Gastroesophageal sphincter (tissue), 4 donors: ENCODE measurements around the gene SERPING1. TPM values are rescaled to one million over a fixed set of nuclear protein-coding genes. Genes with fewer than 3 reads are reported as not detected.

Experiments used
- ATAC-seq: fragments of 150-250 bp; one replicate; pipeline ENCODE4 v1.9.1; 2016; ENCODE audit warnings: mild to moderate bottlenecking, moderate library complexity
- H3K27ac ChIP-seq, 4 donors: fragments of 200-600 bp; sonication (generic) in 3 of 4; 1 replicate in 3 of 4; 2 replicates in 1 of 4; pipeline ENCODE4 v1.5.1; 2016 to 2019
- H3K27me3 ChIP-seq: fragments of 200-600 bp; sonication (generic); one replicate; pipeline ENCODE4 v1.5.1; 2019
- H3K36me3 ChIP-seq, 2 donors: fragments of 200-600 bp; sonication (generic); one replicate each; pipeline ENCODE4 v1.5.1; 2019; ENCODE audit warnings: control low read depth in 1 of 2
- H3K4me1 ChIP-seq, 3 donors: fragments of 200-600 bp; sonication (generic); 1 replicate in 2 of 3; 2 replicates in 1 of 3; pipeline ENCODE4 v1.5.1; 2016 to 2019; ENCODE audit warnings: control low read depth in 2 of 3
- H3K4me3 ChIP-seq, 2 donors: fragments of 200-600 bp; sonication (generic); one replicate each; pipeline ENCODE4 v1.5.1; 2019; ENCODE audit warnings: mild to moderate bottlenecking in 1 of 2, moderate library complexity in 1 of 2
- H3K9me3 ChIP-seq, 3 donors: fragments of 200-600 bp; sonication (generic); one replicate each; pipeline ENCODE4 v1.5.1; 2017 to 2019; ENCODE audit warnings: control low read depth in 2 of 3
- CTCF ChIP-seq, 4 experiments: fragments of 200-600 bp in 2 of 4; fragments of 450-650 bp in 2 of 4; sonication (generic) in 1 of 4; IDR thresholded peaks; one replicate each; pipeline ENCODE4 v1.5.1; 2017 to 2019; ENCODE audit warnings: antibody characterized with exemption in 4 of 4, mild to moderate bottlenecking in 2 of 4, moderate library complexity in 2 of 4
- EP300 ChIP-seq: sonication (generic); formaldehyde crosslinking; IDR thresholded peaks from one replicate; pipeline ENCODE4 v1.6.1; 2017; ENCODE audit warnings: antibody characterized with exemption, mild to moderate bottlenecking
- POLR2A ChIP-seq, 2 donors: fragments of 450-650 bp; IDR thresholded peaks; one replicate each; pipeline ENCODE4 v1.6.1; 2017; ENCODE audit warnings: antibody characterized with exemption in 2 of 2, mild to moderate bottlenecking in 2 of 2, moderate library complexity in 1 of 2
- POLR2AphosphoS5 ChIP-seq: sonication (generic); formaldehyde crosslinking; IDR thresholded peaks from one replicate; pipeline ENCODE4 v1.6.1; 2017; ENCODE audit warnings: antibody characterized with exemption
- WGBS, 2 donors: methylation state at CpG; one replicate each; pipeline ENCODE4 v1.1.5; 2018; ENCODE audit warnings: low coverage in 1 of 2; 5-methylcytosine and 5-hydroxymethylcytosine counted together
- total RNA-seq, 4 donors: library from RNA; depleted of rRNA; stranded (reverse); fragments of >200 nt; gene quantifications; one replicate each; pipeline ENCODE4 v1.1.0, GENCODE V29; 2016

SERPING1 gene
- total RNA-seq, 4 donors from 2014 or later: 237 to 689 (median 443) TPM

DNA sequence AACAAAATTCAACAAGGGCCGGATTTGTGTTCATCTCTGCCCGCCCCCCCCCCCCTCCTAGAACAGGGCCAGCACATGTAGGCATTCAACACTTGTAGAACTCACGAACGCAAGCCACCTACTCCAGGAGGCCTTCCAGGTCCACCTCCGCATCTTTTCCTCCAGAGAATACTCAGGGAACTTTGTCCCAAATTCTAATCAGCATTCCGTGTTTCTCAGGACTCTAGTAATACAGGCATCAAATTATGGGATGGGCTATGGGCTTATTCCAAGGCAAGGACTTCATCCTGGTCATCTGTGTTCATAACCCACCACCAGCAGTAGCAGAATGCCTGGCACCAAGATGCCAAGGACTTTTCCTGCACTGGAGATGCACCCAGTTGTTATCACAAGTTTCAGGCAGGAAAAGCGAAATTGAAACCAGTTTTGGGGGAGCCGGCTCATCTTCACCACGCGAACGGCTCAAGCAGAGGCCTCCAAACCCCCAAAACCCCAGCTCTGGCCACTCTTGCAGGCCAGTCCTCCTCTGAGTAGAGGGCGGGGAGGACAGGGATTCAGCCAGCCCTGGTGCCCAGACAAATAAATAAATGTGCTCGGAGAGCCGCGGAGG is 30.5 kb upstream of the SERPING1 start:
- TF ChIP-seq CTCF (IDR thresholded peaks at IDR 0.05): no peak
- TF ChIP-seq EP300: no peak
- TF ChIP-seq POLR2A (IDR thresholded peaks at IDR 0.05): no peak
- TF ChIP-seq POLR2AphosphoS5: no peak
- Histone ChIP-seq H3K4me3 (peak overlapping the region; percentile 43 to 78), H3K36me3 (no peaks in the 10 kb centered on the region), H3K4me1 (peaks cover 3 to 44% (median 19%) of the 10 kb centered on the region in 3 donors), H3K27me3 (no peaks in the 10 kb centered on the region), H3K9me3 (no peaks in the 10 kb centered on the region), H3K27ac (peak overlapping the region; percentile 1 to 89 (median 78))
- ATAC-seq: no peak
- WGBS, 2 donors: 0 to 2% methylated on average over 5 to 6 of the region's 15 CpGs

- ATAC-seq: peak; percentile 74
- Histone ChIP-seq H3K4me1 (peaks cover 3 to 37% (median 19%) of the 10 kb centered on the region in 3 donors), H3K4me3 (peak within 1 kb of the TSS; percentile 43 to 78), H3K27me3 (no peaks in the 10 kb centered on the region), H3K27ac (peak within 1 kb of the TSS; percentile 1 to 89 (median 78)), H3K36me3 (no peaks in the 10 kb centered on the region), H3K9me3 (no peaks in the 10 kb centered on the region)
- WGBS, 2 donors: 0% methylated on average over 10 of the region's 92 CpGs; no CpG with 5 or more reads in 1 of the 2 donors
- peak in 1 of 4 experiments; percentile 89 for TF ChIP-seq CTCF (IDR thresholded peaks at IDR 0.05)
- TF ChIP-seq POLR2AphosphoS5: peak; percentile 41
- TF ChIP-seq EP300: no peak
These were observed 29.8 kb upstream of the SERPING1 start, which contains the start of gene UBE2L6 for GRCh38 chr11:57567515-57568329. Gene UBE2L6 (minus strand): TSS chr11:57567672. CDS start chr11:57567611, 61 bp downstream.

GRCh38 chr11:57568330-57568766 is 29.1 kb upstream of the SERPING1 start:
- no peak for ATAC-seq
- peaks cover 3 to 37% (median 19%) of the 10 kb centered on the region in 3 donors for H3K4me1 ChIP-seq
- H3K9me3 ChIP-seq: no peaks in the 10 kb centered on the region
- H3K27me3 ChIP-seq: no peaks in the 10 kb centered on the region
- peak overlapping the region; percentile 43 to 78 for H3K4me3 ChIP-seq
- WGBS, 2 donors: 14 to 60% methylated on average over 1 to 6 of the region's 6 CpGs
- H3K36me3 ChIP-seq: no peaks in the 10 kb centered on the region
- H3K27ac ChIP-seq: peak overlapping the region in 3 of 4 donors; percentile 77 to 89 (median 79)
- TF ChIP-seq POLR2A (IDR thresholded peaks at IDR 0.05) (no peak), POLR2AphosphoS5 (no peak), CTCF (IDR thresholded peaks at IDR 0.05) (peak in 3 of 4 experiments; percentile 89 to 91 (median 90)), EP300 (no peak)

DNA sequence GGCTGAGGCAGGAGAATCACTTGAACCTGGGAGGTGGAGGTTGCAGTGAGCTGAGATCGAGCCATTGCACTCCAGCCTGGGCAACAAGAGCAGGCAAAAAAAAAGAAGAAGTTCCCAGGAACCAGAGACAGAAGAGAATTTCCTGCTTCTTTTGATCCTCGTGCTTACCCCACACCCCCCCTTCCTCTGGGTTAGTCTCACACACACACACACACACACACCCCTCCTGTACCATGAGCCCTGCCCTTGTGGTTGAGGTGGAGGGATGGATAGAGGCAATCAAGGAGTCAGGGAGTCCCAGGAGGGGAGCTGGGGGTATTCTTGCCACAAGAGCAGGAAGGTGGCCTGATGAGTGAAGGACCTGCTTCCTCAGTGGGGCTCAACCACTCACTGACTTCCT is 25.9 kb upstream of the SERPING1 start:
- Histone ChIP-seq H3K4me1 (peaks cover under 1 to 24% (median 10%) of the 10 kb centered on the region in 3 donors), H3K36me3 (no peaks in the 10 kb centered on the region), H3K27me3 (no peaks in the 10 kb centered on the region), H3K4me3 (no peak overlapping the region), H3K9me3 (no peaks in the 10 kb centered on the region), H3K27ac (no peak overlapping the region)
- ATAC-seq: no peak
- 60 to 80% methylated on average over 1 to 2 of the region's 2 CpGs for WGBS, 2 donors
- TF ChIP-seq CTCF (IDR thresholded peaks at IDR 0.05): no peak
- TF ChIP-seq POLR2AphosphoS5: no peak
- no peak for TF ChIP-seq EP300
- no peak for TF ChIP-seq POLR2A (IDR thresholded peaks at IDR 0.05)
